ENCODE data around the gene SIX4. TPM values are rescaled to one million over a fixed set of nuclear protein-coding genes. Genes with fewer than 3 reads are reported as not detected.

Gene SIX4
- 0.79 and 1.00 TPM in 2 replicates for total RNA-seq

GRCh38 chr14:60723907-60724618, at the start of gene SIX4:
SIX4 (minus strand) TSS chr14:60724351; CDS start chr14:60724074, 277 bp downstream.

GRCh38 chr14:60734465-60735242, 10.5 kb upstream of the SIX4 start, which contains the start of gene MNAT1:
MNAT1 (plus strand) TSS chr14:60734761; CDS start chr14:60734863, 102 bp downstream.

Other genes starting within 250 kb of the SIX4 start
- gene C14orf39, start 238.3 kb downstream of the SIX4 start, total RNA-seq, result not detected in 2 replicates
- gene SIX6, start 215.2 kb downstream of the SIX4 start, total RNA-seq, result not detected in 2 replicates
- gene SIX1, start 74.9 kb downstream of the SIX4 start, total RNA-seq, result 0.30 TPM in 1 of 2 replicates, not detected in the other
- gene MNAT1, start 10.4 kb upstream of the SIX4 start, total RNA-seq, result 43.4 and 51.6 TPM in 2 replicates

Data from mammary microvascular endothelial cell (primary cell).